Mesothelial cell of epicardium (in vitro differentiated cells): ENCODE data around the gene TAF15. TPM values are rescaled to one million over a fixed set of nuclear protein-coding genes. Genes with fewer than 3 reads are reported as not detected.

Source experiments
- DNase-seq, 2 experiments: peaks; one replicate each; pipeline ENCODE4 v3.0.0; 2021; ENCODE audit warnings: low spot score in 2 of 2; ENCODE audit not compliant: unreplicated experiment in 2 of 2
- H3K27ac Mint-ChIP-seq: 2 replicates; pipeline ENCODE4 v1.8.0; 2021; ENCODE audit warnings: mixed read lengths
- H3K27me3 Mint-ChIP-seq: 2 replicates; pipeline ENCODE4 v1.8.0; 2021; ENCODE audit warnings: low read depth, mixed read lengths
- H3K36me3 Mint-ChIP-seq: 2 replicates; pipeline ENCODE4 v1.8.0; 2021; ENCODE audit warnings: mixed read lengths
- H3K4me1 Mint-ChIP-seq: 2 replicates; pipeline ENCODE4 v1.8.0; 2021; ENCODE audit warnings: mixed read lengths
- H3K4me3 Mint-ChIP-seq: 2 replicates; pipeline ENCODE4 v1.8.0; 2021; ENCODE audit warnings: mild to moderate bottlenecking, moderate library complexity, mixed read lengths
- H3K9me3 Mint-ChIP-seq: 2 replicates; pipeline ENCODE4 v1.8.0; 2021; ENCODE audit warnings: mixed read lengths
- CTCF ChIP-seq: fragments of 200-600 bp; sonication (generic); IDR thresholded peaks from one replicate; pipeline ENCODE4 v1.5.0; 2021; ENCODE audit warnings: antibody characterized with exemption; ENCODE audit not compliant: unreplicated experiment
- total RNA-seq: library from RNA; stranded (reverse); gene quantifications from 3 replicates; pipeline ENCODE4 v1.2.1, GENCODE V29; 2021

The TAF15 gene
- total RNA-seq, 1 donor from 2014 or later: 225 TPM

- H3K4me1 Mint-ChIP-seq: peaks cover 10% of the 10 kb centered on the region
- H3K27ac Mint-ChIP-seq: peak overlapping the region; percentile 12
- no peaks in the 10 kb centered on the region for H3K9me3 Mint-ChIP-seq
- no peak overlapping the region for H3K4me3 Mint-ChIP-seq
- no peaks in the 10 kb centered on the region for H3K36me3 Mint-ChIP-seq
- H3K27me3 Mint-ChIP-seq: peaks cover 21% of the 10 kb centered on the region
- DNase-seq: no peak
- no peak for TF ChIP-seq CTCF
Observed at GRCh38 chr17:35801583-35802224, 7.6 kb upstream of the TAF15 start.

GRCh38 chr17:35804658-35805192, 4.6 kb upstream of the TAF15 start:
- DNase-seq: no peak
- H3K27ac Mint-ChIP-seq: no peak overlapping the region
- no peak for TF ChIP-seq CTCF
- H3K4me3 Mint-ChIP-seq: no peak overlapping the region
- H3K9me3 Mint-ChIP-seq: no peaks in the 10 kb centered on the region
- no peaks in the 10 kb centered on the region for H3K27me3 Mint-ChIP-seq
- peaks cover 22% of the 10 kb centered on the region for H3K4me1 Mint-ChIP-seq
- H3K36me3 Mint-ChIP-seq: no peaks in the 10 kb centered on the region

GRCh38 chr17:35807371-35808144, 1.7 kb upstream of the TAF15 start:
- H3K9me3 Mint-ChIP-seq: no peaks in the 10 kb centered on the region
- H3K4me1 Mint-ChIP-seq: peaks cover 31% of the 10 kb centered on the region
- TF ChIP-seq CTCF: no peak
- H3K27me3 Mint-ChIP-seq: no peaks in the 10 kb centered on the region
- peak overlapping the region; percentile 14 for H3K27ac Mint-ChIP-seq
- H3K4me3 Mint-ChIP-seq: peak overlapping the region; percentile 7
- H3K36me3 Mint-ChIP-seq: no peaks in the 10 kb centered on the region
- no peak for DNase-seq

- Mint-ChIP-seq H3K36me3 (no peaks in the 10 kb centered on the region), H3K27me3 (no peaks in the 10 kb centered on the region)
Observed at GRCh38 chr17:35808240-35808961, 883 bp upstream of the TAF15 start.

More at GRCh38 chr17:35808240-35808961, 883 bp upstream of the TAF15 start:
- TF ChIP-seq CTCF: no peak
- peak overlapping the region; percentile 84 for H3K4me3 Mint-ChIP-seq
- peaks cover 35% of the 10 kb centered on the region for H3K4me1 Mint-ChIP-seq
- no peaks in the 10 kb centered on the region for H3K9me3 Mint-ChIP-seq
- no peak for DNase-seq
- peak overlapping the region; percentile 98 for H3K27ac Mint-ChIP-seq
